CD4-positive, alpha-beta T cell (primary cell): ENCODE results near the gene ZSCAN5A. TPM values are rescaled to one million over a fixed set of nuclear protein-coding genes. Genes with fewer than 3 reads are reported as not detected.

Experiments used
- ATAC-seq: fragments of 200-7000 bp; cut with Tn5 transposase; one replicate; pipeline ENCODE4 v1.10.0; 2022; ENCODE audit warnings: mild to moderate bottlenecking; ENCODE audit not compliant: poor library complexity
- CTCF ChIA-PET: fragments of 350-600 bp; sonication (Branson Sonifier 250); formaldehyde crosslinking; loops from one replicate; lab custom pipeline; 2021; ENCODE audit warnings: antibody characterized with exemption, inconsistent platforms; lab: Charles Lee
- POLR2A ChIA-PET: fragments of 350-600 bp; sonication (Branson Sonifier 250); formaldehyde crosslinking; loops from one replicate; lab custom pipeline; 2021; ENCODE audit warnings: antibody characterized with exemption, inconsistent platforms; lab: Charles Lee
- DNase-seq, 14 experiments: peaks; one replicate each; pipeline ENCODE4 v3.0.0-alpha.2; 2013 to 2020; ENCODE audit warnings: mixed read lengths in 2 of 14
- H3K27ac ChIP-seq, 2 donors: one replicate each; pipeline versions ENCODE4 v1.5.1 to v1.7.0; 2013; ENCODE audit warnings: low read length in 2 of 2, low read depth in 1 of 2, mild to moderate bottlenecking in 1 of 2
- H3K27me3 ChIP-seq, 2 experiments: 1 replicate in 1 of 2; 2 replicates in 1 of 2; pipeline versions ENCODE4 v1.6.1 to v1.7.0; 2013; ENCODE audit warnings: low read length in 2 of 2, control low read depth in 1 of 2, mild to moderate bottlenecking in 1 of 2, moderate library complexity in 1 of 2; ENCODE audit not compliant: insufficient read depth in 2 of 2, control insufficient read depth in 1 of 2
- H3K36me3 ChIP-seq: one replicate; pipeline ENCODE4 v1.6.1; 2013; ENCODE audit warnings: low read length, control low read depth; ENCODE audit not compliant: insufficient read depth
- H3K4me1 ChIP-seq: one replicate; pipeline ENCODE4 v1.6.1; 2013; ENCODE audit warnings: low read length, control low read depth; ENCODE audit not compliant: insufficient read depth
- H3K4me3 ChIP-seq: one replicate; pipeline ENCODE4 v1.5.1; 2013; ENCODE audit warnings: mild to moderate bottlenecking, low read length, moderate library complexity
- H3K9me3 ChIP-seq, 2 experiments: 1 replicate in 1 of 2; 2 replicates in 1 of 2; pipeline versions ENCODE4 v1.6.1 to v1.7.0; 2013; ENCODE audit warnings: low read length in 2 of 2, mild to moderate bottlenecking in 2 of 2, control low read depth in 1 of 2, moderate library complexity in 1 of 2; ENCODE audit not compliant: control insufficient read depth in 1 of 2, insufficient read depth in 1 of 2
- H3K27ac Mint-ChIP-seq: one replicate; pipeline ENCODE4 v1.8.0; 2020; ENCODE audit warnings: mixed read lengths
- H3K27me3 Mint-ChIP-seq: one replicate; pipeline ENCODE4 v1.8.0; 2021; ENCODE audit warnings: mixed read lengths
- H3K36me3 Mint-ChIP-seq: one replicate; pipeline ENCODE4 v1.8.0; 2021; ENCODE audit warnings: low read depth, mixed read lengths
- H3K4me1 Mint-ChIP-seq: one replicate; pipeline ENCODE4 v1.8.0; 2021; ENCODE audit warnings: low read depth, mixed read lengths
- H3K4me3 Mint-ChIP-seq: one replicate; pipeline ENCODE4 v1.8.0; 2020; ENCODE audit warnings: mild to moderate bottlenecking, mixed read lengths
- H3K9me3 Mint-ChIP-seq: one replicate; pipeline ENCODE4 v1.8.0; 2020; ENCODE audit warnings: mixed read lengths
- CTCF ChIP-seq: fragments of 200-600 bp; IDR thresholded peaks from one replicate; pipeline ENCODE4 v1.8.0; 2022; ENCODE audit warnings: antibody characterized with exemption, mild to moderate bottlenecking
- intact Hi-C, 2 experiments: fragments of 100-400 bp; cut with DNase I in 1 of 2; cut with micrococcal nuclease in 1 of 2; formaldehyde crosslinking; loops; one replicate each; pipeline versions ENCODE4 v1.15.1 to v1.9.0; 2023 to 2025; cut with DNase I, micrococcal nuclease
- total RNA-seq, 174 experiments: library from RNA in 2 of 174; stranded (reverse) in 2 of 174; gene quantifications; one replicate each; pipeline ENCODE4 v1.2.3 and lab custom pipeline; 2021 to 2026

Gene ZSCAN5A
- total RNA-seq, 2 experiments from 2014 or later, result 3.3 to 4.4 TPM

DNA sequence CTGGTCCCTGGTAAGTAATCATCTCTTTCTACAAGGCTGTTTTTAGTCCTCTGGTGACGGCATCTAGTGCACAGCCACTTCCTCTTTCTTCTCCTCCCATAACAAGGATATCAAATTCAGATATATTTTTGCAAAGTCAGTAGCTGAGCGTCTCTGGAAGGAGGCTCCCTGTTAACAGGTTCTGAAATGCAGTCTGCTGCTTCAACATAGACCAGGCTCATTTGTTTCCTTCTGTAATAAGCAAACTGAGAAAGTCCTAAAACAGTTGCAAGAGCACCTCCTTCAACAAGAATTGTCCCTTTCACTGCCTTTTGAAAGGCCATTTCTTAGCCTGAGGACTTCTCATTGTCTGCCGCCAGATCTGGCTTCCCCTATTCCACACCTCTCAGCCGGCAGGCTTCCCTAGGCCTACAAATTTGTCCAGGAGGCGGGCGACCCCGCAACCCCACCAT, 7.4 kb upstream of the ZSCAN5A start:
- Mint-ChIP-seq H3K4me3 (no peak overlapping the region), H3K4me1 (no peaks in the 10 kb centered on the region), H3K27me3 (peaks cover 4% of the 10 kb centered on the region), H3K9me3 (no peaks in the 10 kb centered on the region), H3K36me3 (no peaks in the 10 kb centered on the region), H3K27ac (no peak overlapping the region)
- H3K9me3 ChIP-seq, result no peaks in the 10 kb centered on the region
- H3K4me1 ChIP-seq, result no peaks in the 10 kb centered on the region
- no peak for ATAC-seq
- intact Hi-C loops, result no loop called here
- DNase-seq, result peak in 1 of 14 experiments; percentile 18
- no peak overlapping the region for H3K4me3 ChIP-seq
- no peak overlapping the region for H3K27ac ChIP-seq
- no peaks in the 10 kb centered on the region for H3K27me3 ChIP-seq
- ChIA-PET POLR2A (no interaction called here), CTCF (no interaction called here)
- TF ChIP-seq CTCF, result no peak
- no peaks in the 10 kb centered on the region for H3K36me3 ChIP-seq

- intact Hi-C loops, result no loop called here
- H3K27me3 Mint-ChIP-seq, result peaks cover under 1% of the 10 kb centered on the region
- H3K36me3 Mint-ChIP-seq, result no peaks in the 10 kb centered on the region
- H3K27ac Mint-ChIP-seq, result no peak overlapping the region
- H3K9me3 Mint-ChIP-seq, result no peaks in the 10 kb centered on the region
- ChIA-PET CTCF (no interaction called here), POLR2A (no interaction called here)
- no peak for TF ChIP-seq CTCF
- Histone ChIP-seq H3K27me3 (no peaks in the 10 kb centered on the region), H3K4me3 (no peak overlapping the region), H3K27ac (no peak overlapping the region), H3K4me1 (no peaks in the 10 kb centered on the region), H3K9me3 (no peaks in the 10 kb centered on the region), H3K36me3 (no peaks in the 10 kb centered on the region)
- ATAC-seq (no peak), DNase-seq (no peak)
- no peaks in the 10 kb centered on the region for H3K4me1 Mint-ChIP-seq
- H3K4me3 Mint-ChIP-seq, result no peak overlapping the region
These were observed 6.8 kb upstream of the ZSCAN5A start for GRCh38 chr19:56321254-56321988.

- no peak for TF ChIP-seq CTCF
- POLR2A ChIA-PET, result no interaction called here
- H3K36me3 Mint-ChIP-seq, result peaks cover 3% of the 10 kb centered on the region
These were observed 5.4 kb upstream of the ZSCAN5A start for GRCh38 chr19:56319991-56320390.

More at GRCh38 chr19:56319991-56320390, 5.4 kb upstream of the ZSCAN5A start:
- peaks cover 2% of the 10 kb centered on the region for H3K4me1 Mint-ChIP-seq
- Histone ChIP-seq H3K4me3 (no peak overlapping the region), H3K27me3 (no peaks in the 10 kb centered on the region), H3K36me3 (no peaks in the 10 kb centered on the region), H3K27ac (no peak overlapping the region), H3K4me1 (peaks cover 8% of the 10 kb centered on the region), H3K9me3 (no peaks in the 10 kb centered on the region)
- H3K9me3 Mint-ChIP-seq, result no peaks in the 10 kb centered on the region
- no peak overlapping the region for H3K27ac Mint-ChIP-seq
- H3K4me3 Mint-ChIP-seq, result peak overlapping the region; percentile 32
- intact Hi-C loops, result loop anchor here in 1 of 2 experiments (10.0 kb wide), 3 partner anchors 645 to 1835 kb away; partner anchors contain the start of genes EPN1, ZNF329 and ZNF628
- DNase-seq (no peak), ATAC-seq (no peak)
- no peaks in the 10 kb centered on the region for H3K27me3 Mint-ChIP-seq
- CTCF ChIA-PET, result no interaction called here
